GM21515 (cell line): ENCODE results near the gene PPARG.

ENCODE experiments used
- ATAC-seq: cut with Tn5 transposase; IDR thresholded peaks from one replicate; pipeline ENCODE4 v1.9.1; 2021; ENCODE audit not compliant: unreplicated experiment

The PPARG gene

DNA sequence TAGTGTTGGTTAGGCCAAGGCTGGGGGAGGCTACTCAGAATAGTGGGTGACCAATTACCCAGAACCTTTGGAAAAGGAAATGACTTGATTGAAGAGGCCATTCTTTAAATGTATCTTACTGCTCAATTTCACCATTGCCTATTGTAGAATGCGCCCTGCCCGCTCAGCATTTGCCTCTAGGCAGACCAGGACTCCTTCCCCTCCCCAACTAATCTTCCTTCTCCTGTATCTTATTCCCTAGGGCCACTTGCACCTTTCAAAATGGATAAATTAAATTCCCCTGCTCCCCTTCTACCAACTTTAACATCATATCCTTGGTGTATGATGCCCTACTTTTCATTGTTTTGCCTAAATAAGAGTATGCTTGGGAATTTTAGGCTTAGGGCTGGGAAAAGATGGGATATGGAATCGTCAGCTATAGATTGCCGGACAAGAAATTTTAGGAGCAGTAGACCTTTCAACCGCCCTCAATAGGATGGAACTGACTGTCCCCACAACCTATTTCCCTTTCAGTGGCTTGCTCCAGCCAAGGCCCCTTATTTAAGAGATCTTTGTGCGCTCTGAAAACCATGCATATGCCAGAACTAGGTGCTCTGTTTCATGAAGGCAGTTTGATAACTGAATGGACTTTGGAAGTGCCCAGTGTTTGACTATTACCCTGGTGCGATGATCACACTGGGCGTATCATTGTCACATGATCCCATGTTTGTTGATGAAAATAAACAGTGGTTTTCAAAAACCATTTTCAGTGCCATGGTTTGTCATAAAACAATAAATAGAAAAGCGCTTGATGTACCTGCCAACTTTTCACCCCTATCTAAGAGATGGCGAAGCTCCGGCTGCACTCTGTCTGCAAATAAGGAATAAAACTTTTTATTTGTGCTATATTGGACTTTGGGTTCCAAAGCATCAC is 121.1 kb downstream of the PPARG start:
- no peak for ATAC-seq

GRCh38 chr3:12413721-12414255 is 124.9 kb downstream of the PPARG start:
- no peak for ATAC-seq

- ATAC-seq: no peak
Measured at GRCh38 chr3:12415014-12415680, 126.3 kb downstream of the PPARG start.

GRCh38 chr3:12416731-12417130 is 127.9 kb downstream of the PPARG start:
- ATAC-seq: no peak

DNA sequence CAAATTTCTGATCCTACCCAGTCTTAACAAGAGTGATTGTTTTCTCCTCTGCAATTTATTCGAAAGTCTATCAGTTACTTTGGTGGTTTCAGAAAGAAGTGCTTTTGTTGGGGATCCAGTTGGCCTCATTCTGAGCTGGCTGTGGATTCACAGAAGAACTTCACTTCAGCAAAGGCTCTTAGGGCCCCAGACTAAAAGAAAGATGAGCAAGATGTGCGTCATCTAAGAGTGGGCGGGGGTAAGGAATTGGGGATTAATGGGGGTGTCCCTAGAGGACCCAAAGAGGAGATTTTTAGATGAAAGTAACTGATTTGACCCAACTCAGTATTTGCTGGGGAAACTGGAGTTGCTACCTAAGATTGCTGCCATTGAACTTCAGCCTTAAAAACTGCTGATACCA is 131.5 kb downstream of the PPARG start:
- no peak for ATAC-seq

DNA sequence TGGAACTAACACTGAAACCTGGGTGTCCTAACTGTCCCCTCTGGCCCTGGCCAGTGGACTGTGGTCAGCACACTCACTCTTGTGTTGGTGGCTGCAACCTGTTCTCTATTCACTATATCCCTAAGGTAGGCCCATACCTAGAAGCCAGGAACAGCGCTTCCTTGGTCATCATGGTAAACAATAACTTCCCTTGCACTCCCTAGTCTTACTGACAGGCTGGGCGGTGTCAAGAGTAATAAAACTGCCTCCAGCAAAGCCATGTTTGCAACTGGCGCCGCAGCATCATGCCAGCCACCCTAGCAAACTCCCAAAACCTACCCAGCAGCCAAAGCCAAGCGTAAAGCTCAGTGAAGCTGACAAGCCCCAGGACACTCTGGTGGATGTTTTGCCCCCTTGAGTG is 132.3 kb downstream of the PPARG start:
- no peak for ATAC-seq

DNA sequence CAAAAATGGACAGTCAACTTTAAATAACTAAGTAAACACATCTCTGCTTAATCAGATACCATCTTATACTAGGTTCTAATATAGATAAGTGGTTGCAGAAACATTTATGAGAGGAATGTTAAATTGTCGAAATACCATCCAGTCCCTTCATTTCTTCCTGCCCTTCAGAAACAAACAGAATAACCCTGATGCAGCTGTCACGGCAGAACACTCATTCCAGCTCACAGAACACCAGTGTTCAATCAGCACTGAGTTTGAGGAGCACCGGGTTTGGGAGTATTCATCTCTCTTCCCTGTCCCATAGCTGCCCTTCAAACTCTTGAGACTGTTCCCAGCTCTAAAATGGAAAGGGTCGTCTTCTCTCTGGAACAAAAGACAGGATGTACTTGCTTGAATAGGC is 134.3 kb downstream of the PPARG start:
- ATAC-seq: no peak

DNA sequence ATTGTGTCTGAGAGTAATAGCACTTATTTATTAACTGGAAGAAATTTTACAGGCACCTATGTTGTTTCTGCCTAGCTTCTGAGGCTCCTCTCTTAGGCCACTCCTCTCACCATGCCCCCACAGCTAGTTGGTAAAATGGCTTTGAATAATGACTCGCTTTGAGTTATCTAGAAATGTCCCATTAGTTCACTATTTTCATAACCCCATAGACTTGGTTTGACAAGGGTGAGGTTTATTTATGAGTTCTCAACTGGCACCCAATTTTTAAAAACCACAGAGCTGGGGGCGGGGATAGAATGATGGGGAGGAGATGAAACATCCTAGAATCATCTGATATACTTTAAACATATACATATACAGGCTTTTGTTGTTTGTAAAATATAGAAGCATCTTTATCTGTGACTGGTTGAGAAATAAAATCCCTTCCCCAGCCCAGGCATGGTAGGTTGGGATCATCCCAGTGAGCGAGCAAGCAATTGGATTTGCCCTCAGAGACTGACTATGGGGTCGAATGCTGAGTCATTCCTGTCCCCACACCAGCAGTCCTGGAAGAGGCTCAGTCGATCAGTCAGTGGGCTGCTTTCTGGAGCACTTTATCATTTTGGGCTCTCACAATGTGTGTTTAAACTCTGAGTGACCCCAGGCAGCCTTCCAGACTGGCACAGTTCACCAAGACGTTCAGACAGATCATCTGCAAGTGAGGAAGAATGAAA is 135.2 kb downstream of the PPARG start:
- no peak for ATAC-seq

DNA sequence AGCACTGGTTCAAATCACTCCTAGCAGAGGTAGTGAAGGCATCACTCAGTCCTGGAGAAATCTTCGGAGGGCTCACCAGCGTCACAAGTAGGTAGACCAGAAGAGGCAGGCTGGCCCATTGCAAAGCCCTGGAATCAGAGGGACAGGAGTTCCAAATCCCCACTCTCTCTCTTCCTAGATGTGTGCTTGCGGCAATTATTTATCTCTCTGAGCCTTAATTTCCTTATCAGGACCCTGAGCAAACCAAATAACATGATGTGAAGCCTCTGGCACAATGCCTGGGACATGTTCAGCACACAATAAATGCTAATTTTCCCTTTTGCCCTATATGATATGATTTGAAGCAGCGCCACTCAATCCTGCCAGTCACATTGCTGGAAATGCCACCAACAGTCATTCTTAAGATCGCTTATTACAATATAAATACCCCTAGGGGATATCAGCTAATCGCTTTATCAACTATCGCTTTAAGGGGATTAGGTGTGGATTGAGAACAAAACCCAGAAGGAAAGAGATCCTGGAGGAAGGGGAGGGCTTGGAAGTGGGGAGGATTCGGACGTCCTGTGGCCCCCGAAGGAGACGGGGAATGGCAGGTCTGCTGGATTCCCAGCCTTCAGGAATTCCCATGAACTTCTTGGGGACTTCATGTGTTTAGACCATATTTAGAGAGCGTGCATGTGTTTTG is 135.9 kb downstream of the PPARG start:
- ATAC-seq: no peak

DNA sequence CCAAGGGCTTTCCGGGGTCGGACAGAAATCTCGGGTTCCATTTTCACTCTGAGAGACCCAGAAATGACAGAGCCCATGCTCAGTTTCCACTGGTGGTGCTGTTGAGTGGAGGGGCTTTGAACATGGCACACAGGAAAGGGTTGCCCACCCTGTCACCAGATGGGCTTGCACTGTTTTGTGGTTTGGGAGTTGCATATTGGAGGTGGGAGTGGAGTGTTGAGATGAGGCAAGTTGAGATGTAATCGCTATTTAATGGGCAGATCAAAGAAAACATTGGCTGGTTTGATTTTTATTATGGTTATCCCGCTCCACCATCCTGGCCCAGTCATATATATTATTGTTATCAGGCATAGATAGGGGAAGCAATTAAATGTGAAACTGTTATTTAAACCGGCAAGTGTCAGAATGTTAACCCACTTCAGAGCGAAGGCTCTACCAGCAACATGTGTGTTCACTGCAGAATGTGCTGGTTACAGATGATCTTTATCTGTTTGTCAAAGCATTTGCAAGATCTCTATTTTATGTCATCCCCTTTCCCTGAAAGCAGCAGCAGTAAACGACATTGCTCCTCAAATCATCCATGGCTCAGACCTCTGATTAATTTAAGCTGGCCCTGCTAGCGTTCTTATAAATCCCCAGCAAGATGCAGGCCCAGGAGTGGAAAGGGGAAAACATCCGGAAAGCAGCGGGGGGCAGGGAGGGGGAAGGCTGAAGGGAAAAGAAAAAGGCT is 137.1 kb downstream of the PPARG start:
- ATAC-seq: no peak

- ATAC-seq: no peak
Measured at GRCh38 chr3:12427551-12427950, 138.7 kb downstream of the PPARG start.

DNA sequence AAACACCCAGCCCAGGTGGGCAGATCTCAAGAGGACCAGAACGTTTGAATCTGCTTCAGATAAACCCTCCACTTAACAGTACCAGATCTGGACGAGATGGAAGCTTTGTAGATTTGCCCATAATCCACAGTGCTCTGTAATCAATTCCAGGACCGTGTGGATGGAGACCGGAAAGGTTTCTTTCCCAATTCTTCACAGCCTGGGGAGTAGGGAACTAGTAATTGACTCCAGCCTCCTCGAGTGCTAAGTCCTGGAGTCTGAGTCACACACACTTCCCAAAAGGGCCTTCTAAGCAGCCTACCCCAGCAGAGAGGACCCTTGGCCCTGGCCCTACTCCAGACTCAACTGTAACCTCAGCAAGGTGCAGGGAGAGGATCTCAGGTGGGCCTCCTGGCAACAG is 139.3 kb downstream of the PPARG start:
- no peak for ATAC-seq

DNA sequence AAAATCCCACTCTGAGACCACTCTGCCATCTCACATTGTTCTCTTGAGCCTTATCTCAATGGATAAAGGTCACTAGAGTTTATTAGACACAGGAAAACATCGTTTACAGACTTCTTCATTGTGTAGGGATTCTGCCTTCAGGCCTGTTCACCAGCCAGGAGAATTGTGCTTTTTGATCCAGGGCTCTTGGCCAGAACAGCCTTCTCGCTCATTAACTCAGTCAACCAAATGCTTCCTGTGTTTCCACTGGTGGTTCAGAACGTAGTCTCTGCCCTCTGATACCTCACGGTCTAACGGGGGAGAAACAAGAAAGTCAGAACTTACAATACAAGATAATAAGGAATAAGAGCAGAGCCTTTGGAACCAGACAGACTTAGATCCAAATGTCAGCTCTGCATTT is 141.2 kb downstream of the PPARG start:
- ATAC-seq: no peak

- ATAC-seq: no peak
Measured at GRCh38 chr3:12433823-12434222, 145.0 kb downstream of the PPARG start.

- ATAC-seq: no peak
Measured at GRCh38 chr3:12436514-12437220, 147.8 kb downstream of the PPARG start.

DNA sequence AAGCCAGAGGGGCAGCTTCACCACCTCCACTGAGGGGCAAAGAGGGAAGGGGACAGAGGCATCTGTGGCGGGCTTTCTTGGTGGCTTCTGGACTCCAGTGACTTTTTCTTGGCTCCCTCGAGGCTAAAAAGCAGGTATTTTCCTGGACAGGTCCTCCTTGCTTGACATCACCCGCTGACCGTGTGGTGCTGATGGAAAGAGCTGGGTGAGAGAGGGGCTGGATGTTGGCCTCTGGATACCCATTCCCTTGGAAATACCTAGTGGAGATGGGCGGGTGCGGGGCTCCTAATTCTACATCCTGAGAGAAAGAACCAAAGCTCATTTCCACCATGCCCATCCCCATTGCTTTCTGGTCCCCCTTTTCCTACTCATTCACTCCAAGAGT is 148.3 kb downstream of the PPARG start:
- no peak for ATAC-seq

GRCh38 chr3:12437861-12438260 is 149.0 kb downstream of the PPARG start:
- ATAC-seq: no peak

- ATAC-seq: no peak
Measured at GRCh38 chr3:12438318-12438717, 149.4 kb downstream of the PPARG start.

DNA sequence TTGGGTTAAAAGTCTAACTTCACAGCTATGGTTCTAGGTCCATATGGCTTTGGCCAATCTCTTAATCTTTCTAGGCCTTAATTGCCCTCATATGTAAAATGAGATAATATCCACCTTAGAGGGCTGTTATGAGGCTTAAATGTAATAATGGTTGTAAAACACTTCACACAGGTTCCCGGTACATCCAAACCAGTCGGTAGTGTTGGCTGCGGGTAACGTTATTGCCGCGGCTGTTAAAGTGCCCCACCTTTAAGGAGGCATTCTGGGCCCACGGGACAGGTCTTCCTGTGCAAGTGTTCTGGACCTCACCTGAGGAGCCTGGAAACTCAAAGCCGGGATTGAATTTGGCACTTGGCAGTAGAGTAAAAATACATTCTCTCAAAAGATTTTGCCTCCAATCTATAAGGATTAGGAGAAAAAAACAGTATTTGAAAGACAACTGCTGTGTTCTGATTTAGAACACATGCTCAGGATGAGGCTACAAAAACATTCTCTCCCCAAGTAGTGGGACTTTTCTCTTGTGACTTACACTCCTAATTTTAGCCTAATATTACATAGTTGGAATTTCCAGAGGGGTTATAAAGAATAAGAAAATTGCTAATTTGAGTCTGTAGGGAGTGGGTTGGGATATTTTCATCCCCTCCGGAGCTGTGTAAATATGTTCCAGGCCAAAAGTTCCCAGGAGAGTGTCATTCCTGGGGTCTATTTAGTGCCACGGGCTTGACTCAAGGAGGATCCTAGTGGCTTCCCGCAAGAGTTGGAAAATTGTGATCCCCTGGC is 150.5 kb downstream of the PPARG start:
- no peak for ATAC-seq
